Measurements from ENCODE around the gene EFNA2.

EFNA2 gene

DNA sequence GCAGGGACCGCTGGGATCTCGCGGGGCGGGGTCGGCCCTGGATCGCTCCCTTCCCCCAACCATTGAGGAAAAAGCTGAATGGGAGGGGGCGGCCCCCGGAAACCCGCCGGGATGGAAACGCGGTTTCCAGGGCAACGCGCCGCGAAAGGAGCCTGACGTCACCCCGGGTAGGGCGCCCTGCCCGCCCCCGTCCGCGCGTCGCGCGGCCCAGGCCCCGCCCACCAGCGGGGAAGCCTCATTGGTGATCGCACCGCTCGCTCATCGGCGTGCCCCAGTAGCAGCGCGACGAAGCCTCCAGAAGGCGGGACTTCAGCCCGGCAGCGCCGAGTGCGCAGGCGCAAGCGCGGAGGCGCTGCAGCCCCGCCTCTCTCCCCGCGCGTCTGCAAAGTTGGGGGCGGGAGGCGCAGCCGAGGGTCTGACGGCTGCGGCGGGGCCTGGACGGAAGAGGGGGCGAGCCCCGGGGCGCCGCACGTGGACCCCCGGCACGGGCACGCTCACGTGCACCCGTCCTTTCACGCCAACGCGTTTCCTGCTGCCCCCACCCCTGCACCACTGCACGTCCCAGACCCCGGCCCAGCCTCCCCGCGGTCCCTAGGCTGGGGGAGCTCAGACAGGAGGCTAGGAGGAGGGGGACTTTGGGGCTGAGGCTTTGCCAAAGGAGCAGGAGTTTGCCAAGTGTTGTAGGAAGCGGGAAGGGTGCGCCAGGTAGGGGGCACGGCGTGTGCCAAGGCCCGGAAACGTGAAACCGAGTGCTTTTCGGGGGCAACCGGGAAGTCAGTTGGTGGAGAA is 24.7 kb upstream of the EFNA2 start:
- DNase-seq (ENCODE audit: low read depth in 2 of 2) = peak; percentile 93 to 98

- no peak for DNase-seq (ENCODE audit: low read depth in 2 of 2)
Measured at GRCh38 chr19:1261538-1261797, 24.2 kb upstream of the EFNA2 start.

GRCh38 chr19:1261798-1262622 is 23.7 kb upstream of the EFNA2 start:
- DNase-seq (ENCODE audit: low read depth in 2 of 2) = no peak

DNA sequence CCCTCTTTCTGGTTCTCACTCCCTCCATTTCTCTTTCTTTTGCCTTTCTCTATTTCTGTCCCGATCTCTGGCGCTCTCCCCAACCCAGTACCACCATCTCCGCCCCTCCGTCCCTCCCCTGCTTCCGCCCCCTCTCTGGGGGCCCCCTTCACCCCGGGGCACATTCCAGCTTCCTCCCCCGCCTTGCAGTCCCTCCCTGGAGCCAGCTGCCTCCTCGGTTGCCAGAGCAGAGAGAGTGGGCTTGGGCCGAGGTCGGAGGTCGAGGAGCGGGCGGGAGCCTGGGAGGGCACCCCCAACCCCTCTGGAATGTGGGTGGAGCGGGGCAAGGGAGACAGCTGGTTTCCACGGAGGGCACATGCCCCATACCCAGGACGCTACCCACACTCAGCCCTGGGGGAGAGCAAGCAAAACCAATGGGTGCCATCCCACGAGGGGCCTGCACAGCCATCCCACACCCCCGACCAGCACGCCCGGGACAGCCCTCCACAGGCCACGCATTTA is 23.0 kb upstream of the EFNA2 start:
- no peak for DNase-seq (ENCODE audit: low read depth in 2 of 2)

- DNase-seq (ENCODE audit: low read depth in 2 of 2) = no peak
Measured at GRCh38 chr19:1263188-1263587, 22.5 kb upstream of the EFNA2 start.

DNA sequence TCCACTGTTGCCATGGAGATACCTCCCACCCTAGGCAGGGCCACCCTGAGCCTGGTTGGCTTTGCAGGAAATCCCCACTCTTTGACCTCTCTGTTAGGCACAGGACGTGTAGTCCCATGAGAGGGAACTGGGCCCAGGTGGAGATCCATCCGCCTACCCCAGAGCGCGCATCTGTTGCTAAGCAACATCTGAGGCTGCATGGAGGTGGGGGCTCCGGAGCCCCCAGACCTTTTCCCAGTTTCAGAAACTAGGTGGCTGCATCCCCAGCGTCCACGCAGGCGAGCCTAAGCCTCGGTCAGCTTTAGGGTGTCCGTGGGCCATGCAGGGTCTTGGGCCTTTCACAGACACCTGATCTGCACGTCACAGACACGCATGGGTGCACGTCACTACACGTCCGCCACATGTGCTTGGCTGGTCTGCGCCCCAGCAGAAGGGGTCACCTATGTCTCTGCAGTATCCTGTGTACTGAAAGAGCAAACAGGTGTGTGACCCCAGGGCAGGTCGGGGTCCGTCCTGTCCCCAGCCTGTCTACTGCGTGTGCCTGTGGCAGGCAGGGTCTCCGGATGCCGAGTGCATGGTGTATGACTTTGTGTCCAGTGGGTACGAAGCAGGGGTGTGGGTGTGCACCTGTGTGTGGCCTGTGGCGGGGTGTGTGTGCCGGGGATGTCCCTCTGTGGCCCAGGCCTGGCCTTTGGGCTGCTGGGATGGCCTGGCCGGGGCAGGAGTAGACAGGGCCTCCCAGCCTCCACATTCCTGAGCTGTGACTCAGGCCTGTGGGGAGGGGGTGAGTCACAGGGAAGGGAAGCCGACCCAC is 20.7 kb upstream of the EFNA2 start:
- no peak for DNase-seq (ENCODE audit: low read depth in 2 of 2)

DNA sequence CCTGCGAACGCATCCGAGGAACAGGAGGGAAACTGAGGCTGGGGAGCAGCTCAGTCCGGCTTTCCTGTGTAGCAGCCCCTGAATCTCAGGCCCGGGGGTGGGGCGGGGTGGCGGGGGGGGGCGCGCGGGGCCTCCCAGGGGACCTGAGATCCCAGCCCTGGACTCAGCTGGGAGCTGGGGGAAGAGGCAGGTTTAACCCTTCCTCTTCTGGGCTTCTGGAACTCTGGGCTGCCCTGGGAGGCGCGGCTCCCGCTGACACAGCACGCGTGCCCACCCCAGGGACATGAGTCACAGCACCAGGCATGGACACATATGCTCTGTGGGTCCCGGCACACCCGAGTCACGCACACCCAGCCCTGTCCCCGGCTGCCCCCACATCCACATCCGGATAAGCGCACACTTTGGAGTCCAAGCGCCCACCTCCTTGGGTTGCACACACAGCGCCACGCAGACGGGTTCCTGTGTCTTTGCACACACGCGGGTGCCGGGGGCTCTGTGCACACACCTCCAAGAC is 20.0 kb upstream of the EFNA2 start:
- no peak for DNase-seq (ENCODE audit: low read depth in 2 of 2)

DNA sequence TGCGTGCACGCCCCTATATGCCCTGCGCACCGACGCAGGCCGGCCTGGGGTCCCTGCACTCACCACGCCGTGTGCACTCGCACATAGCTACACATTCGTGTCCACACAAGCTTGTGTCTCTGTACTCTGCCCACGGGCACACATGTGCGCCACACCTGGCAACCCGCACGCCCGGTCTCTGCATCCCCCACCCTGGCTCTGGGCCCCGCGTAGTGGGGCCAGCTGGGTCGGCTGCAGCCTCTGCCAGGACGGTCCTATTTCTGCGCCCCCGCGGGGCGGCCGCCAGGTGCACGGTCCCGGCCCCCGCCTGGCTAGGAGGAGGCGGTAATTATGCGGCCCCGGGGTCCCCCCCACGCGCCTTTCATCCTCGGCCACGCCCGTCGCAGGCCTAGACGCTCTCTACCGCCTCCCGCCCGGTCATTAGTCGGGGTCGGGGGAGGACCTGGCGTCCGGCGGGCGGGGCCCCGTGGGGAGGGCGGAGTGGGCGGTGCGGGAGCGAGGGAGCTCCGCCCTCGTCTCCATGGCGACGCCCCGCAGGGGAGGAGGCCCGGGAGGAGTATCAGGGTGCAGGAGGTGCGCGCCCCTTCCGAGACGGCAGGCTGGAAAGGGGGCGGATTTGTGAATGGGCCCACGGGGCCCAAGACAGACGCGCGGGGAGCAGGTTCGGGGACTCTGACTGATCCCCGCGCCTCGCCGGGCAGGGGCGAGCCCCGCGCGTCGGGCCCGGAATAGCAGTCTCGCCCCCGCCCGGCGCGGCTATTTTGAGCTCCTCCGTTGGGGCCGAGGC is 19.4 kb upstream of the EFNA2 start:
- peak; percentile 67 to 78 for DNase-seq (ENCODE audit: low read depth in 2 of 2)

DNA sequence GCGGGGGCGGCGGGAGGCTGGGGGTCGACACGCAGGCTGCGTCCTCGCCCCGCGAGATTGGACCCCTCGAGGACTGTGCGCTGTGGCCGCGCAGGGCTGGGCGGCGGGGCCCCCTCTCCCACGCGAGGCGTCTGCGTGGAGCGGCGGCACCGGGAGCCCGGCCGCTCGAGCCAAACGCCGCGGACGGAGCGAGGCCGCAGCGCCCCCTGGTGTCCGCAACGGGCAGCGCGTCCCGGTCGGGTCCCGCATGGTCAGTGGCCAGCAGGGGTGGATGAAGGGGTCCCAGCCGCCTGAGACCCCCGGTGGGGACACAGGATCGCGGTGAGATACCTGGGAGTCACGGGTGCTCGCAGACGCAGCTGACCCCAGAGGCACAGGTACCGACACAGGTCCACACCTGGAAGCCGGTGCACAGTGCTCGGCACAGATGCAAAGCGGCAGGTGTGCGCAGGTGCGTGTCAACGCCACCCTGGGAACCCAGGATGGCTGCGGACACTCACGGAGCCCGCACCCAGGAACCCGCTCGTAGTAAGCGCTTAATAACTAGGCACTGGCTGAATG is 18.7 kb upstream of the EFNA2 start:
- DNase-seq (ENCODE audit: low read depth in 2 of 2) = no peak

- no peak for DNase-seq (ENCODE audit: low read depth in 2 of 2)
Measured at GRCh38 chr19:1267477-1268225, 18.0 kb upstream of the EFNA2 start.

- DNase-seq (ENCODE audit: low read depth in 2 of 2) = no peak
Measured at GRCh38 chr19:1268226-1269064, 17.2 kb upstream of the EFNA2 start.

DNA sequence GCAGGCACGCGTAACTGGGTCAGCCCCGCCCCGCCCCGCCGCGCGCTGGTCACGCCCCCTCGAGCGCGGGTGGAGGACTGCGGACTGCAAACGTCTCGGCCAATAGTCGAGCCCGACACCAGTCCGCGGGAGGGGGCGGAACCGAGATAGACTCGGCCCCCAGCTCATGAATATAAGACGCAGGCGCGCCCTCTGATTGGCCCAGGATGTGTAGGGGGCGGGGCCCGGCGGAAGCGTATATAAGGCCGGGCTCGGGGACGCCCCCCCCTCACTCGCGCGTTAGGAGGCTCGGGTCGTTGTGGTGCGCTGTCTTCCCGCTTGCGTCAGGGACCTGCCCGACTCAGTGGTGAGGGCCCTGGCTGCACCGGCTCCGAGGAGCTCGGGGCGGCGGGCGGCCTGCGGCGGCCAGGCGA is 16.6 kb upstream of the EFNA2 start, which contains the start of gene CIRBP:
CIRBP (plus strand) TSS at position 268 of the 413 bp plus-strand sequence. CDS start 1,602 bp downstream, outside the sequence.
- peak; percentile 99 for DNase-seq (ENCODE audit: low read depth in 2 of 2)

- peak; percentile 69 to 77 for DNase-seq (ENCODE audit: low read depth in 2 of 2)
Measured at GRCh38 chr19:1269478-1270212, 16.0 kb upstream of the EFNA2 start.

- no peak for DNase-seq (ENCODE audit: low read depth in 2 of 2)
Measured at GRCh38 chr19:1270213-1270853, 15.3 kb upstream of the EFNA2 start.

GRCh38 chr19:1270854-1271527 is 14.7 kb upstream of the EFNA2 start:
- DNase-seq (ENCODE audit: low read depth in 2 of 2) = no peak

DNA sequence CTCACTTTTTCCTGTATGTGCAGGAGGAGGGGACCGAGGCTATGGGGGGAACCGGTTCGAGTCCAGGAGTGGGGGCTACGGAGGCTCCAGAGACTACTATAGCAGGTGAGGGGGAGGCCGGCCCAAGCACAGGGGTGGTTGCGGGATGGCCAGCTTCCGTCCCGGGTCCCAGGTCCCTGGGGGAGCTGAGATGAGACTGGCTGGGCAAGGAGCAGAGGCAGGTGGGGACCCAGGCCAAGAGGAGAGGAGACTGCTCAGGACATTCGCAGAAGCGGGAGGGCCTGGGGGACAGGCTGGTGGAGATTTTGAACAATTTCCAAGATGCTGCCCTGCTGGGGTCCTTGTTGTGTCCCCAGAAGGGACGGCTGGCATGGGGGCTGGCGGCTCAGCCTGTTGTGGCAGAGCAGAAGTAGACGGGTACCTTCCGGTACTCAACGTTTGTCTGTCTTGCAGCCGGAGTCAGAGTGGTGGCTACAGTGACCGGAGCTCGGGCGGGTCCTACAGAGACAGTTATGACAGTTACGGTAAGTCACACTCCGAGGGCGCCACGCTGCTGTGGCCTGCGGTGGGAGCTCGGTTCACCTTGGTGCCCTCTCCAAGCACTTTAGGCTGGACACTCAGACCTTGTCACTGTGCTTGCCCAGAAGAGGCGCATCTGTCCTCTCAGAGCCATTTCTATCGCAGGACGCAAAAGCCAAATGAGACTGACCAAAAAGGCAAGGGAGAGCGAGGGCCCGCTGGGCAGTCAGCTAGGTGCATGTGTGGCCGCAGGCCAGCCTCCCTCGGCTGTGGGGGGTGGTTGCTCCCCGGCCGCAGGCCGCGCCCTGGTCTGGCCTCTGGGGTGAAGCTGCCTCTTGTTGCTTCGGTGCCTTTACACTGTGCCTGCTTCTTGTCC is 13.9 kb upstream of the EFNA2 start:
- DNase-seq (ENCODE audit: low read depth in 2 of 2) = no peak
